Nephron (organoid): Measurements from ENCODE around the gene AMZ2.
"Not testable (repeated sequence)": the region's sequence is repeated elsewhere in the genome, so short reads cannot be mapped to it uniquely, and the experiment has no call there.

ENCODE experiments used
- H3K27ac Mint-ChIP-seq, 3 experiments: 2 replicates each; pipeline ENCODE4 v1.8.0; 2020; ENCODE audit warnings: mixed read lengths in 3 of 3, mild to moderate bottlenecking in 2 of 3, moderate library complexity in 1 of 3
- H3K27me3 Mint-ChIP-seq: 2 replicates; pipeline ENCODE4 v1.8.0; 2021; ENCODE audit warnings: low read depth, mild to moderate bottlenecking, moderate library complexity, mixed read lengths
- H3K36me3 Mint-ChIP-seq: 2 replicates; pipeline ENCODE4 v1.8.0; 2020; ENCODE audit warnings: low read depth, mixed read lengths
- H3K4me1 Mint-ChIP-seq: 2 replicates; pipeline ENCODE4 v1.8.0; 2020; ENCODE audit warnings: mixed read lengths
- H3K4me3 Mint-ChIP-seq, 3 experiments: 2 replicates each; pipeline ENCODE4 v1.8.0; 2020; ENCODE audit warnings: mild to moderate bottlenecking in 3 of 3, mixed read lengths in 3 of 3, moderate library complexity in 2 of 3
- H3K9me3 Mint-ChIP-seq: 2 replicates; pipeline ENCODE4 v1.8.0; 2020; ENCODE audit warnings: mixed read lengths
- TF ChIP-seq, protein P1 (sequence below), 3 experiments: fragments of 200-600 bp; sonication (generic); IDR thresholded peaks; one replicate each; pipeline ENCODE4 v1.5.0; 2021; ENCODE audit warnings: antibody characterized with exemption in 3 of 3; ENCODE audit not compliant: unreplicated experiment in 3 of 3

Gene AMZ2

DNA sequence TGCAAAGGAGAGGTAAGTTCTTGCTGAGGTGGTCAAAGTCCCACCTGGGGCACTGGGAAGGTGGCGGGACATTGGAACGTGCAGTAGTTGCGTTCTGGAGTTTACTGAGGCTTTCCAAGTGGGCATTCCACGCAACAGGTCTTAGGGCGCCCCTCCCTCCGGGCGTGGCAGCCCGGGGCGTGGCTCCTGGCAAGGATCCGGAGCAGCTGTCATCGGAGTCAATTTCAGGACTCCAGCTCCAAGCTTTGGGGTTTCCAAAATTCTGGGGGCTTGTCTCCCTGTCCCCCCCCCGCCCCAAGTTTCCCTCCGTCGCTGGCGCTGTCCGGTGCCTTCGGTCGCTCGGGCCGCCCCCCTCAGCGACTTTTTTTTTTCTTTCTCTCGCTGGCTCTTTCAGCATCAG, 43.1 kb upstream of the AMZ2 start:
- TF ChIP-seq, protein P1, sequence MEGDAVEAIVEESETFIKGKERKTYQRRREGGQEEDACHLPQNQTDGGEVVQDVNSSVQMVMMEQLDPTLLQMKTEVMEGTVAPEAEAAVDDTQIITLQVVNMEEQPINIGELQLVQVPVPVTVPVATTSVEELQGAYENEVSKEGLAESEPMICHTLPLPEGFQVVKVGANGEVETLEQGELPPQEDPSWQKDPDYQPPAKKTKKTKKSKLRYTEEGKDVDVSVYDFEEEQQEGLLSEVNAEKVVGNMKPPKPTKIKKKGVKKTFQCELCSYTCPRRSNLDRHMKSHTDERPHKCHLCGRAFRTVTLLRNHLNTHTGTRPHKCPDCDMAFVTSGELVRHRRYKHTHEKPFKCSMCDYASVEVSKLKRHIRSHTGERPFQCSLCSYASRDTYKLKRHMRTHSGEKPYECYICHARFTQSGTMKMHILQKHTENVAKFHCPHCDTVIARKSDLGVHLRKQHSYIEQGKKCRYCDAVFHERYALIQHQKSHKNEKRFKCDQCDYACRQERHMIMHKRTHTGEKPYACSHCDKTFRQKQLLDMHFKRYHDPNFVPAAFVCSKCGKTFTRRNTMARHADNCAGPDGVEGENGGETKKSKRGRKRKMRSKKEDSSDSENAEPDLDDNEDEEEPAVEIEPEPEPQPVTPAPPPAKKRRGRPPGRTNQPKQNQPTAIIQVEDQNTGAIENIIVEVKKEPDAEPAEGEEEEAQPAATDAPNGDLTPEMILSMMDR (IDR thresholded peaks at IDR 0.05; ENCODE audit: unreplicated experiment in 3 of 3), result no peak
- H3K36me3 Mint-ChIP-seq, result peaks cover 9% of the 10 kb centered on the region

DNA sequence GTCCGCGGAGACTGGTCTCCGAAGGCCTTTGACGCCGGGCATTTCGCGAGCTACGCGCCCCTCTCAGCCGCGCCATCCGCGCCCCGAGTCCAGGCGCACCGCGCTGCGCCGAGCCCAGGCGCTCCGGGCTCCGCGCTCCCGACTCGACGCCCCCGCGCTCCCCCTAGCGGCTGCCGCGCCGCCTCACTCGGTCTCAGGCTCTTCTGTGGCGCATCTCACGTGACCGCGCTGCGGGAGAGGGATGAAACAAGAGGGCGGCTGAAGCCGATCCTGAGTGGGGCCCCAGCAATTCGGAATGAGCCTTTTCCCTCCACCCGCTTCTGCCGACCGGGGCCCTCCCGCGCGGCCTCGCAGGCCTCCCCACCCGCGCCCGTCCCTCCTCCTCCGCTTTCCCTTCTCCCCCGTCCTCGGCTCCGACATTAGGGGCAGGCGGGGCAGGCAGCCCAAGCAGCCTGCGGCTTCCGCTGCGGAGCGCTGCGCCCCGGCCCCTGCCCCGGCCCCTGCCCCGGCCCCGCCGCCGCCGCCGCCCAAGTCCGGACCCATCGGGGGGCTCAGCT, 42.5 kb upstream of the AMZ2 start:
- TF ChIP-seq, protein P1 (IDR thresholded peaks at IDR 0.05; ENCODE audit: unreplicated experiment in 3 of 3), result peak; percentile 86 to 94 (median 89)
- H3K4me3 Mint-ChIP-seq, result peak overlapping the region; percentile 89 to 93 (median 92)
- H3K36me3 Mint-ChIP-seq, result peaks cover 14% of the 10 kb centered on the region
- peaks cover 43% of the 10 kb centered on the region for H3K27me3 Mint-ChIP-seq
- H3K9me3 Mint-ChIP-seq, result peaks cover 2% of the 10 kb centered on the region
- peaks cover 15% of the 10 kb centered on the region for H3K4me1 Mint-ChIP-seq
- H3K27ac Mint-ChIP-seq, result peak overlapping the region in 1 of 3 experiments; percentile 89

More for the DNA sequence above, 43.1 kb upstream of the AMZ2 start:
- Mint-ChIP-seq H3K4me1 (peaks cover 21% of the 10 kb centered on the region), H3K9me3 (peaks cover 2% of the 10 kb centered on the region), H3K27me3 (peaks cover 49% of the 10 kb centered on the region), H3K27ac (no peak overlapping the region), H3K4me3 (peak overlapping the region; percentile 89 to 93 (median 92))

DNA sequence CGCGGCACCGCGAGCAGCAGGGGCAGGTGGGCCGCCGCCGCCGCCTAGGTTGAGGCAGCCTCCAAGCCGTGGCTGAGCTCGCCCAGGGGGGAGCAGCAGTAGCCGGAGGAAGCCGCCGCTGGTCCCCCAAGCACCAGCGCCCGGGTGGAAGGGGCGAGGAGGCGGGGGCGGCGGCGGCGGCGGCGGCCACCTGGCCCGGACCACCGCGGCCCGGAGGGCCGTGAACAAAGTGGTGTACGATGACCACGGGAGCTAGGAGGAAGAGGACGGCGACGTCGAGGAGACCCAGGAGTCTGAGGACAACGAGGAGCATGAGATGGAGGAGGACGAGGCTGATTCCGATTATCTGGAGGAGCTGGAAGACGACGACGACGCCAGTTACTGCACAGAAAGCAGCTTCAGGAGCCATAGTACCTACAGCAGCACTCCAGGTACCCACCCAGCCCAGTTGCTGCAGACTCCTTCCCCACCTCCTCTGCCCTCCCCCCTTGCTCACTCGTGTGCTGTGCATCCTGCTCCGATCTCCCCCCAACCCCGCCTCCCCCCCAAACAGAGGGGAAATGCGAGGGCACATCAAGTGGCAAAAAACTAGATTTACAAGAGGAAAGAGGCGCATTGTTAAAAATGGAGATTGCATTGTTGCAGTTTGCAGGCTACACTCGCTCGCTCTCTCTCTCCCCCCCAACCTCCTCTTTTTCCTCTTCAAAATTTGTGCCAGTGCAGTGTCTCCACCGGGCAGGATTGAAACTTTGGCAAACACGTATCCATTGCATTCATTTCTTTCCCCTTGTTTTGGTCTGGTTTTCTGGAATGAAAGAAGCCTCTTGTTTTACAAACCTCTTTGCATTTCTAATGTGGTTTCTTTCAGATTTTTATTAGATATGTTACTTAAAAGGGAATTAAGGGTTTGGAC, 41.8 kb upstream of the AMZ2 start:
- Mint-ChIP-seq H3K4me3 (peak overlapping the region; percentile 89 to 93 (median 92)), H3K27ac (peak overlapping the region; percentile 80 to 91 (median 89)), H3K4me1 (peaks cover 11% of the 10 kb centered on the region), H3K27me3 (peaks cover 36% of the 10 kb centered on the region), H3K36me3 (peaks cover 21% of the 10 kb centered on the region), H3K9me3 (peaks cover 2% of the 10 kb centered on the region)
- TF ChIP-seq, protein P1 (IDR thresholded peaks at IDR 0.05; ENCODE audit: unreplicated experiment in 3 of 3), result no peak

DNA sequence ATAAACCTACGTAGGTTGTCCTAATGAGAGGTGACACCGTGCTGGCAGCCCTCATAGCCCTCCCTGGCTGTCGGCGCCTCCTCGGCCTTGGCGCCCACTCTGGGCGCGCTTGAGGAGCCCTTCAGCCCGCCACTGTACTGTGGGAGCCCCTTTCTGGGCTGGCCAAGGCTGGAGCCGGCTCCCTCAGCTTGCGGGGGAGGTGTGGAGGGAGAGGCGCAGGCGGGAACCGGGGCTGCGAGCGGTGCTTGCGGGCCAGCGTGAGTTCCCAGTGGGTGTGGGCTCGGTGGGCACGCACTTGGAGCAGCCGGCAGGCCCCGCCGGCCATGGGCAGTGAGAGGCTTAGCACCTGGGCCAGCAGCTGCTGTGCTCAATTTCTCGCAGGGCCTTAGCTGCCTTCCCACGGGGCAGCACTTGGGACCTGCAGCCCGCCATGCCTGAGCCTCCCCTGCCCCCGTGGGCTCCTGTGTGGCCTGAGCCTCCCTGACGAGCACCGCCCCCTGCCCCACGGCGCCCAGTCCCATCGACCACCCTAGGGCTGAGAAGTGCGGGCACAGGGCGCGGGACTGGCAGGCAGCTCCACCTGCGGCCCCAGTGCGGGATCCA, 40.1 kb upstream of the AMZ2 start:
- Mint-ChIP-seq H3K9me3 (peaks cover 2% of the 10 kb centered on the region), H3K27me3 (peaks cover 19% of the 10 kb centered on the region), H3K27ac (no peak overlapping the region), H3K4me1 (peaks cover 11% of the 10 kb centered on the region), H3K4me3 (no peak overlapping the region), H3K36me3 (peaks cover 24% of the 10 kb centered on the region)
- TF ChIP-seq, protein P1 (IDR thresholded peaks at IDR 0.05; ENCODE audit: unreplicated experiment in 3 of 3), result no peak

DNA sequence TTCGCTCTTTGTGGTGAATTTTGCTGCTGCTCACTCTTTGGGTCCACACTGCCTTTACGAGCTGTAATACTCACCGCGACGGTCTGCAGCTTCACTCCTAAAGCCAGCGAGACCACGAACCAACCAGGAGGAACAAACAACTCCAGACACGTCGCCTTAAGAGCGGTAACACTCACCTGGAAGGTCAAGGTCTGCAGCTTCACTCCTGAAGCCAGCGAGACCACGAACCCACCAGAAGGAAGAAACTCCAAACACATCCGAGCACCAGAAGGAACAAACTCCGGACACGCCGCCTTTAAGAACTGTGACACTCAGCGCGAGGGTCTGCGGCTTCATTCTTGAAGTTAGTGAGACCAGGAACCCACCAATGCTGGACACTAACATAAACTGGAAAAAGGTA, 39.2 kb upstream of the AMZ2 start:
- not testable (repeated sequence) for H3K9me3 Mint-ChIP-seq, H3K27ac Mint-ChIP-seq
- H3K36me3 Mint-ChIP-seq, result peaks cover 33% of the 10 kb centered on the region
- peaks cover 11% of the 10 kb centered on the region for H3K4me1 Mint-ChIP-seq
- peak overlapping the region; percentile 23 to 70 (median 29) for H3K4me3 Mint-ChIP-seq
- H3K27me3 Mint-ChIP-seq, result peaks cover 10% of the 10 kb centered on the region

DNA sequence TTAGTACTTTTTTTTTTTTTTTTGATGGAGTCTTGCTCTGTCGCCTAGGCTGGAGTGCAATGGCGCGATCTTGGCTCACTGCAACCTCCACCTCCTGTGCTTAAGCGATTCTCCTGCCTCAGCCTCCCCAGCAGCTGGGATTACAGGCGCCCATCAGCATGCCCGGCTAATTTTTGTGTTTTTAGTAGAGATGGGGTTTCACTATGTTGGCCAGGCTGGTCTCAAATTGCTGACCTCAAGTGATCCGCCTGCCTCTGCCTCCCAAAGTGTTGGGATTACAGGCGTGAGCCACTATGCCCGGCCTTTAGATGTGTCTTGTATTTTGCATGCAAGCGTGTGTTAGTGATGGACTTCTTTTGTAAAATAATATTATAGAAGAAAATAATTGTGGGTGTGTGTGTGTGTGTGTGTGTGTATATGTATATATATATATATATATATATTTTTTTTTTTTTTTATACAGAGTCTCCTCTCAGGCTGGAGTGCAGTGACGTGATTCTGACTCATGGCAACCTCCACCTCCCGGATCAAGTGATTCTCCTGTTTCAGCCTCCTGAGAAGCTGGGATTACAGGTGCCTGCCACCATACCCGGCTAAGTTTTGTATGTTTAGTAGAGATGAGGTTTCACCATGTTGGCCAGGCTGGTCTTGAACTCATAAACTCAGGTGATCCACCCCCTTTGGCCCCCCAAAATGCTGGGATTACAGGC, 38.5 kb upstream of the AMZ2 start:
- not testable (repeated sequence) for H3K9me3 Mint-ChIP-seq, H3K4me3 Mint-ChIP-seq, H3K27ac Mint-ChIP-seq, H3K27me3 Mint-ChIP-seq
- peaks cover 11% of the 10 kb centered on the region for H3K4me1 Mint-ChIP-seq
- H3K36me3 Mint-ChIP-seq, result peaks cover 39% of the 10 kb centered on the region
